K562 (cell line): ENCODE measurements around the gene FBXL3. TPM values are rescaled to one million over a fixed set of nuclear protein-coding genes. Genes with fewer than 3 reads are reported as not detected.

Experiments
- ATAC-seq: fragments of 200-7000 bp; cut with Tn5 transposase; 3 replicates; pipeline ENCODE4 v1.9.1; 2020; ENCODE audit warnings: moderate library complexity
- BruUV-seq: library from RNA; stranded (reverse); fragments of 400-500 nt; replicated peaks from 2 replicates; lab custom pipeline; 2021; lab: Mats Ljungman, UMichigan
- CTCF ChIA-PET: fragments of 300-600 bp; formaldehyde crosslinking; extraction: SDS; loops from one replicate; lab custom pipeline; 2021; ENCODE audit warnings: low intra/inter-chr PET ratio; lab: Yijun Ruan, JAX
- POLR2A ChIA-PET: fragments of 300-600, 350-650 bp; sonication (Branson Sonifier 250); formaldehyde crosslinking; extraction: SDS; loops from one replicate; lab custom pipeline; 2021; ENCODE audit warnings: antibody characterized with exemption, inconsistent platforms; lab: Yijun Ruan, JAX
- DNase-seq, 4 experiments: peaks; one replicate each; pipeline versions ENCODE4 v3.0.0 to v3.0.0-alpha.2; 2011 to 2018; ENCODE audit warnings: low spot score in 3 of 4, mixed read lengths in 3 of 4; ENCODE audit errors: extremely low read depth in 1 of 4
- FAIRE-seq: peaks from 2 replicates; lab custom pipeline; 2011; peaks lifted over from hg19 to GRCh38; lab: Jason Lieb, UNC
- H2AFZ ChIP-seq: 2 replicates; pipeline ENCODE4 v1.6.0; 2011; ENCODE audit warnings: low read depth, low read length, control low read depth, inconsistent platforms
- H3K27ac ChIP-seq: fragments of 200-600 bp; 3 replicates; pipeline ENCODE4 v1.8.0; 2011; ENCODE audit warnings: low read depth, mild to moderate bottlenecking, control low read depth, inconsistent platforms, low read length, moderate library complexity, mixed read lengths; ENCODE audit errors: extremely low read depth
- H3K27me3 ChIP-seq, 2 experiments: fragments of 300-600 bp in 1 of 2; 2 replicates in 1 of 2; 3 replicates in 1 of 2; pipeline versions ENCODE4 v1.6.0 to v1.8.0; 2011; ENCODE audit warnings: inconsistent platforms in 2 of 2, low read length in 2 of 2, mild to moderate bottlenecking in 1 of 2, mixed read lengths in 1 of 2, moderate library complexity in 1 of 2; ENCODE audit not compliant: control insufficient read depth in 2 of 2, insufficient read depth in 2 of 2
- H3K36me3 ChIP-seq: fragments of 300-600 bp; 3 replicates; pipeline ENCODE4 v1.8.0; 2011; ENCODE audit warnings: mild to moderate bottlenecking, low read length, inconsistent platforms; ENCODE audit not compliant: control insufficient read depth, insufficient read depth
- H3K4me1 ChIP-seq, 2 experiments: fragments of 200-600 bp in 1 of 2; replicated peaks in 1 of 2; 2 replicates in 1 of 2; 3 replicates in 1 of 2; pipeline versions ENCODE4 v1.5.1 to v1.8.0; 2011; ENCODE audit warnings: inconsistent platforms in 2 of 2, low read length in 2 of 2, mild to moderate bottlenecking in 1 of 2, mixed read lengths in 1 of 2, moderate library complexity in 1 of 2; ENCODE audit not compliant: control insufficient read depth in 2 of 2, insufficient read depth in 2 of 2
- H3K4me2 ChIP-seq: 2 replicates; pipeline ENCODE4 v1.6.1; 2011; ENCODE audit warnings: low read length, control low read depth, inconsistent platforms, mixed read lengths; ENCODE audit not compliant: insufficient read depth
- H3K4me3 ChIP-seq: fragments of 200-600 bp; sonication (generic), shearing (Covaris generic); 2 replicates; pipeline ENCODE4 v1.5.1; 2016; ENCODE audit warnings: control low read depth, inconsistent platforms
- H3K79me2 ChIP-seq: fragments of 200-600 bp; 3 replicates; pipeline ENCODE4 v1.8.0; 2011; ENCODE audit warnings: low read length, inconsistent platforms; ENCODE audit not compliant: control insufficient read depth, insufficient read depth
- H3K9ac ChIP-seq, 2 experiments: 2 replicates each; pipeline versions ENCODE4 v1.6.0 to v1.6.1; 2011; ENCODE audit warnings: low read depth in 2 of 2, low read length in 2 of 2, control low read depth in 1 of 2, inconsistent platforms in 1 of 2, mild to moderate bottlenecking in 1 of 2, mixed read lengths in 1 of 2; ENCODE audit not compliant: insufficient read depth in 1 of 2
- H3K9me1 ChIP-seq: one replicate; pipeline ENCODE4 v1.6.0; 2011; ENCODE audit warnings: inconsistent platforms, mild to moderate bottlenecking, low read length, moderate library complexity; ENCODE audit not compliant: control insufficient read depth, insufficient read depth
- H3K9me3 ChIP-seq: replicated peaks from 2 replicates; pipeline ENCODE4 v1.5.1; 2011; ENCODE audit warnings: low read depth, low read length, inconsistent platforms; ENCODE audit not compliant: control insufficient read depth, insufficient read depth
- H4K20me1 ChIP-seq: replicated peaks from 2 replicates; pipeline ENCODE4 v1.6.1; 2011; ENCODE audit warnings: low read length, inconsistent platforms, mixed read lengths; ENCODE audit not compliant: control insufficient read depth, insufficient read depth
- ARNT ChIP-seq, 2 experiments: fragments of 450-650 bp; IDR thresholded peaks; 2 replicates each; pipeline ENCODE4 v1.6.1; 2016; ENCODE audit warnings: mild to moderate bottlenecking in 1 of 2
- CBX3 ChIP-seq, 2 experiments: IDR thresholded peaks; 1 replicate in 1 of 2; 2 replicates in 1 of 2; pipeline ENCODE4 v1.6.1; 2012; ENCODE audit warnings: inconsistent platforms in 2 of 2, low read length in 2 of 2, borderline replicate concordance in 1 of 2, control low read depth in 1 of 2
- CREB3 ChIP-seq: fragments of 450-650 bp; conservative IDR thresholded peaks from 2 replicates; pipeline ENCODE4 v1.6.1; 2016; ENCODE audit warnings: missing genetic modification characterization, low read depth, mild to moderate bottlenecking, missing compliant biosample characterization, moderate library complexity
- EGR1 ChIP-seq: fragments of 450-650 bp; conservative IDR thresholded peaks from 2 replicates; pipeline ENCODE4 v1.6.1; 2017; ENCODE audit warnings: mild to moderate bottlenecking
- EP400 ChIP-seq: fragments of 450-650 bp; IDR thresholded peaks from 2 replicates; pipeline ENCODE4 v1.6.1; 2017; ENCODE audit warnings: antibody characterized with exemption, mild to moderate bottlenecking, moderate library complexity
- FOXA1 ChIP-seq: fragments of 450-650 bp; IDR thresholded peaks from 2 replicates; pipeline ENCODE4 v1.6.1; 2016; ENCODE audit warnings: mild to moderate bottlenecking, borderline replicate concordance
- FOXP1 ChIP-seq: sonication (generic); formaldehyde crosslinking; IDR thresholded peaks from 2 replicates; pipeline ENCODE4 v1.8.0; 2022; ENCODE audit warnings: mild to moderate bottlenecking, missing genetic modification reagents
- HMG20B ChIP-seq: fragments of 250-450 bp; sonication (Bioruptor Pico); IDR thresholded peaks from 2 replicates; pipeline ENCODE4 v1.5.0; 2021; ENCODE audit warnings: mild to moderate bottlenecking
- MEF2D ChIP-seq: conservative IDR thresholded peaks from 2 replicates; pipeline ENCODE4 v1.6.1; 2016; ENCODE audit warnings: low read depth, missing genetic modification characterization, missing compliant biosample characterization
- POLR2AphosphoS5 ChIP-seq: IDR thresholded peaks from 2 replicates; pipeline ENCODE4 v1.6.1; 2011; ENCODE audit warnings: mild to moderate bottlenecking, low read depth, low read length, moderate library complexity; ENCODE audit not compliant: control insufficient read depth, insufficient read depth
- SIN3B ChIP-seq: fragments of 450-650 bp; IDR thresholded peaks from 2 replicates; pipeline ENCODE4 v1.6.1; 2017; ENCODE audit warnings: low read depth, mild to moderate bottlenecking, moderate library complexity
- TAL1 ChIP-seq: fragments of 450-650 bp; IDR thresholded peaks from 2 replicates; pipeline ENCODE4 v1.6.1; 2016; ENCODE audit warnings: mild to moderate bottlenecking
- ZNF212 ChIP-seq: fragments of 450-650 bp; formaldehyde crosslinking; IDR thresholded peaks from 2 replicates; pipeline ENCODE4 v1.4.0; 2020; ENCODE audit warnings: mild to moderate bottlenecking
- ZNF232 ChIP-seq: sonication (generic); formaldehyde crosslinking; IDR thresholded peaks from 2 replicates; pipeline ENCODE4 v1.8.0; 2022; ENCODE audit warnings: mild to moderate bottlenecking, missing genetic modification reagents
- ZNF75A ChIP-seq: fragments of 450-650 bp; formaldehyde crosslinking; IDR thresholded peaks from 2 replicates; pipeline ENCODE4 v1.4.0; 2020; ENCODE audit warnings: mild to moderate bottlenecking
- WGBS: fragments of 100-300 bp; shearing (Covaris generic); methylation state at CpG from one replicate; pipeline ENCODE4 v1.1.6; 2016; ENCODE audit warnings: low coverage, mixed read lengths; ENCODE audit not compliant: insufficient coverage; ENCODE audit errors: missing lambda C conversion rate; 5-methylcytosine and 5-hydroxymethylcytosine counted together
- in situ Hi-C: fragments of 300-500 bp; cut with MboI; formaldehyde crosslinking; loops from 4 replicates; pipeline ENCODE4 v1.15.0; 2018; ENCODE audit warnings: inconsistent platforms, mixed read lengths
- intact Hi-C: fragments of 100-400 bp; cut with micrococcal nuclease; formaldehyde crosslinking; loops from 2 replicates; pipeline ENCODE4 v1.14.2; 2022
- polyA plus RNA-seq, 8 experiments: library from polyadenylated mRNA; depleted of rRNA in 4 of 8; stranded (reverse) in 5 of 8; unstranded in 3 of 8; fragments of >200 nt; fragmentation: Nextera tagmentation in 2 of 8; fragmentation: Illumina TruSeq in 1 of 8; extraction: Ambion mirVana in 2 of 8; extraction: Trizol in 1 of 8; gene quantifications; 2 replicates each; pipeline versions ENCODE4 v1.2.1 to v1.2.3, GENCODE V29; 2011 to 2014; ENCODE audit warnings: inconsistent platforms in 1 of 8, missing spikeins in 1 of 8
- total RNA-seq, 7 experiments: library from RNA; depleted of rRNA in 6 of 7; stranded (reverse); fragments of >200 nt in 6 of 7; fragmentation: Illumina TruSeq in 2 of 7; extraction: Trizol in 2 of 7; gene quantifications; 2 replicates each; pipeline versions ENCODE4 v1.2.1 to v1.2.3, GENCODE V29; 2011 to 2021; ENCODE audit warnings: low replicate concordance in 1 of 7
- TF ChIP-seq, protein P1 (sequence below): sonication (generic); formaldehyde crosslinking; IDR thresholded peaks from 2 replicates; pipeline ENCODE4 v1.8.0; 2022; ENCODE audit warnings: missing genetic modification reagents, mild to moderate bottlenecking, moderate library complexity, borderline replicate concordance

Gene FBXL3
- total and polyA plus RNA-seq, 9 of the 15 experiments (the other 6 are each of a cell fraction or from before 2014, with no cell fraction given) = 3.8 to 16.4 (median 12.6) TPM

GRCh38 chr13:76994281-76994680 lies 32.7 kb downstream of the FBXL3 start:
- Histone ChIP-seq H3K4me3 (no peak overlapping the region), H3K9me3 (no peaks in the 10 kb centered on the region), H3K36me3 (peaks cover 30% of the 10 kb centered on the region), H3K4me2 (no peak overlapping the region), H3K4me1 (peaks cover 7 to 8% of the 10 kb centered on the region in 2 experiments; a peak in 4 of 5 replicates), H3K79me2 (peaks cover 19% of the 10 kb centered on the region), H3K27ac (no peak overlapping the region), H3K27me3 (no peaks in the 10 kb centered on the region), H3K9ac (peak overlapping the region in 1 of 2 experiments; percentile 47; a peak in 1 of 4 replicates), H3K9me1 (no peaks in the 10 kb centered on the region), H4K20me1 (no peaks in the 10 kb centered on the region), H2AFZ (no peak overlapping the region)
- 75% methylated on average over 2 of the region's 3 CpGs for WGBS
- CTCF ChIA-PET = no interaction called here
- FAIRE-seq (no peak), DNase-seq (no peak), ATAC-seq (no peak)
- TF ChIP-seq HMG20B (no peak), MEF2D (tag) (no peak), CBX3 (IDR thresholded peaks at IDR 0.05; ENCODE audit: borderline replicate concordance in 1 of 2, low read length in 2 of 2) (no peak), ZNF232 (CRISPR knock-in tag) (no peak), FOXA1 (no peak), EP400 (no peak), ARNT (IDR thresholded peaks at IDR 0.05) (no peak), ZNF75A (CRISPR knock-in tag) (no peak), FOXP1 (CRISPR knock-in tag) (no peak), TAL1 (no peak), POLR2AphosphoS5 (no peak), CREB3 (tag) (no peak), EGR1 (no peak), SIN3B (no peak), ZNF212 (no peak)
- TF ChIP-seq, protein P1, sequence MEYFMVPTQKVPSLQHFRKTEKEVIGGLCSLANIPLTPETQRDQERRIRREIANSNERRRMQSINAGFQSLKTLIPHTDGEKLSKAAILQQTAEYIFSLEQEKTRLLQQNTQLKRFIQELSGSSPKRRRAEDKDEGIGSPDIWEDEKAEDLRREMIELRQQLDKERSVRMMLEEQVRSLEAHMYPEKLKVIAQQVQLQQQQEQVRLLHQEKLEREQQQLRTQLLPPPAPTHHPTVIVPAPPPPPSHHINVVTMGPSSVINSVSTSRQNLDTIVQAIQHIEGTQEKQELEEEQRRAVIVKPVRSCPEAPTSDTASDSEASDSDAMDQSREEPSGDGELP = no peak
- POLR2A ChIA-PET = interaction anchor here (0.6 to 1.1 kb wide), 3 partner anchors 10 to 398 kb away, joined by 3 read pairs; no protein-coding TSS in a partner anchor
- in situ Hi-C loops (no loop called here), intact Hi-C loops (loop anchor here (5.0 kb wide), 1 partner anchor 333 kb away; the partner anchor contains the start of gene MYCBP2)
- BruUV-seq = no TSS peak
